Hematopoietic multipotent progenitor cell treated with erythropoietin and hydrocortisone succinate and interleukin-3 and kit ligand, for 4 days (in vitro differentiated cells): ENCODE data around the gene CASQ1.

Experiments used
- DNase-seq: peaks from one replicate; pipeline ENCODE4 v3.0.0-alpha.2; 2015

Gene CASQ1

DNA sequence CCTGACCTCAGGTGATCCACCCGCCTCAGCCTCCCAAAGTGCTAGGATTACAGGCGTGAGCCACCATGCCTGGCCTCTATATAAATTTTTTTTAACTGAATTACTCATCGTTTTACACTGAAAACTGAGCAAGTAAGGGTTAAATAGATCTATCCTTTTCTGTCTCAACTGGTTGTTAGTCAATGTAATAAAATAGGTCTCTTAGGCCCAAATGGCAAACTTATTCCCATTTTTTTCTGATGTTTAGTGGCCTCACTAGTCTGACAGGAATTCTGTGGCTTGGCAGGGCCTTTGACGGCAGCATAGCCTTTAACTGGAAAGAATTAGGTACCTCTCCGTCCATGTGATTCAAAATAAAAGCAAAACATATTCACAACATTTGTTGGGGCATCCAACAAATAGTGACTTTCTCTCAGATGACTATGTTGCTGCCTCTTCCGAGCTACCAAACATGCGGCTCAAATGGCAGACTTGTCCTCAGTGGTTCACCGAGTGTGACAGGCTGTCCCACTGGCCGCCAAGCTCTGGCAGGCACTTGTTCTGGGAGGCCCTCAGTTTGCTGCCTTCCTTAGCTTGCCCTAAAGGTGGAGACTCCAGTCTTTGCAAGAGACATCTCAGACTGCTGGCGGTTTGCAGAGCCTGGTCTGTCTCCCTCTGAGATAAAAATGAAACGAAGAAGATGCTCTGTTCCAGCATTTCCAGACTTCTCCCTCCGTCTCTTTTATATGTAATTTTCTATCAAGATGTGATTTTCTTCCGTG is 21.6 kb upstream of the CASQ1 start:
- peak; percentile 21 for DNase-seq

- DNase-seq: peak; percentile 77
Observed at GRCh38 chr1:160169553-160170399, 20.6 kb upstream of the CASQ1 start.

- DNase-seq: no peak
Observed at GRCh38 chr1:160171354-160171753, 19.0 kb upstream of the CASQ1 start.

GRCh38 chr1:160171980-160172379 is 18.4 kb upstream of the CASQ1 start:
- no peak for DNase-seq

GRCh38 chr1:160177231-160177630 is 13.1 kb upstream of the CASQ1 start:
- peak; percentile 39 for DNase-seq

GRCh38 chr1:160177667-160178066 is 12.7 kb upstream of the CASQ1 start:
- DNase-seq: no peak

- no peak for DNase-seq
Observed at GRCh38 chr1:160178731-160179130, 11.6 kb upstream of the CASQ1 start.

DNA sequence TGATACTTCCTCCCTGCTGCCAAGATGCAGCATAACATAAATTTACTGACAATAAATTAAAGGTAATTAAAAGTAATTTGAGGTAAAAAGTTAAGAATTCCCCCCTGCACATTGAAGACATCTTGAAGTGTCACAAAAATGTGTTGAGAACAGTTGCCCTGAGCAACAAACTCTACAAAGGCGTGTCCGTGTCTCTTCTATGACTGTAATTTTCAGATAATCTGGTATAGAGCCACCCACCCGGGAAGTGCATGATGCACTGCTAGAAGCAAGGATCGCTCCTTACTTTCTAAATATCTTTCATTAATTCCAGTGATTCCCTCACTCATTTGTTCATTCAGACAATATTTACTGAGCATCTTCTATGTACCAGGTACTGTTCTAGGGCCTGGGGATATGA is 11.0 kb upstream of the CASQ1 start:
- DNase-seq: peak; percentile 20

DNA sequence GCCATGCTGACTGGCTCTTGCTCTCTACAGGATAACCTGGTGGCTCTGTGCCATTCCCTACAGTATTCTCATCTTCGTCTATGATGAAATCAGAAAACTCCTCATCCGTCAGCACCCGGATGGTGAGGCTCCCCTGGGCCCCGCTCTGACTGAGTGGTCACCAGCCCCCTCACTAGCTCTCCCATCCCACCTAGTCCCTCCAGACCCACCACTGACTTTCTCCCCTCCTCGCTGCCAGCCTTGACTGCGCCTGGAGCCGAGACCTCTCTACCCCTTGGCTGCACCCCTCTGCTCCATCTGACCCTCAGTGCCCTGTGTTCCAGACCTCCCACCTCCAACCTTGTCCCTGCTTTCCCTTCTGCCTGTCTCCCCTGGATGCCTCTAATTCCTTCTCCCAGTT is 4.1 kb upstream of the CASQ1 start:
- DNase-seq: no peak

GRCh38 chr1:160186729-160187128 is 3.6 kb upstream of the CASQ1 start:
- no peak for DNase-seq

DNA sequence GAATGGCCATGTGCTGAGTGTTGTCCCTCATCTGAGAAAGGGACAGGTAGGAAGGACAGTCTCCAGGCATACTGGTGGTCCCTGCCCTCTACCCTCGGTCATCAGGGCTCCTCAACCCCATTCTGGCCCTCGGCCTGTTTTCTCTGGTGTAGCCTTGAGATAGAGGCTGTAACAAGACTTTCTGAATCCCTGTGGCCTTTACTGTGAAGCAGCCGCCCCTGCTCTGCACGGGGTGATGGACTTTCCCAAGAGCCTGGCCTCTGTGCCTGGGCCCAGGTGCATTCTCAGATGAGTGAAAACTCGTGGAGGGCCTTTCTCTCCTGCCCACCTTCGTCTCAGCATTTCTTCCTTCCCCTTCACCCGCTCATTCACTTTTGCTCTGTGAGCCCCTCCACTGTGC is 3.0 kb upstream of the CASQ1 start:
- DNase-seq: no peak

- no peak for DNase-seq
Observed at GRCh38 chr1:160188341-160188740, 2.0 kb upstream of the CASQ1 start.

- no peak for DNase-seq
Observed at GRCh38 chr1:160191756-160192155, 1.4 kb downstream of the CASQ1 start.

DNA sequence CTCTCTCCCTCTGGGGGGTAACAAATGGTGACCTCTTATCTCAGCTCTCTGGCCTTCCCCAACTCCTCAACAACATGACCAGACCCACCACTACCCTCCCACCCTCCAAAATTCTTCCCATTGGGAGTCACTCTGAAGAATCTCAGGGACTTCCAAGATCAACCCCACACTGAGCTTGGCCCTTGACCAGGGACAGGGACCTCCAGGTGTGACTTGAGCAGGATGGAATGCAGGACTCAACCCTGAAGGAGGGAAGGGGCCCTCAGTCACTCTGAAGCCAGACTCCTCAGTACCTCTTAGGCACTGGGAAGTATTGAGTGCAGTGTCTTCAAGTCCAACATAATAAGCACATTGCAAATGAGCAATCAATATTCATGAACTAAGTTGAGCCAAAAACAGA is 1.9 kb downstream of the CASQ1 start:
- DNase-seq: no peak

DNA sequence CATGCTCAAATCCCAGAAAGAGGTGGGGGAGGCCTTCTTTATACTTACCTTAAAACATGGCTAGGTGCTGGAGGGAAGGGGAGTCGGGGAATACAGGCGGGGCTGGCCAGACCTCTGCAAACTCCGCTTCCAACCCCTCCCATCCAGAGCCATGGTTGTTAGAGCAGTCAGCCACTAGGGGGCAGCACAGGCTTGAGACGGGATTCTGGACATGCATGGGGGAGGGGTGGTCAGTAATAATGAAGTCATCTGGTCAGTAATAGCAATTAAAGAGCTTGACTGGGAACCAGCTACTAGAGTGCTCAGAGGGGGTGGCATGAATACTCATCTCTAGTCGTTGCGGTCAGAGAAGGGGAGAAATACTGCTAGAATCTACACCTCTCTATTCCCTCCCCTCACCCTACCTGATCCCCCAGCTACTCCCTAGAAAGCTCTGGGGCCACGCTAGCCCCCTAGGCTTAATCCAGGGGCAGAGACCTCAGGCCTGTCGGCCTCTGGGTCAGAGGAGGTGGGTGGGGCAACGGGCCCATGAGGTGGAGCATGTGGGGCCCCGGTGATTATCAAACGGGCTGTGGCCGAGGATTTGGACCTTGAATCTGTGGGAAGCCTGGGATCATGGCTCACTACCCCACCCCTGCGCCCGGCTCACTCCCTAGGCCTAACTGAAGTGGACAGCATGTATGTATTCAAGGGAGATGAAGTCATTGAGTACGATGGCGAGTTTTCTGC is 2.9 kb downstream of the CASQ1 start:
- DNase-seq: peak; percentile 91

- no peak for DNase-seq
Observed at GRCh38 chr1:160193832-160194736, 3.7 kb downstream of the CASQ1 start.

DNA sequence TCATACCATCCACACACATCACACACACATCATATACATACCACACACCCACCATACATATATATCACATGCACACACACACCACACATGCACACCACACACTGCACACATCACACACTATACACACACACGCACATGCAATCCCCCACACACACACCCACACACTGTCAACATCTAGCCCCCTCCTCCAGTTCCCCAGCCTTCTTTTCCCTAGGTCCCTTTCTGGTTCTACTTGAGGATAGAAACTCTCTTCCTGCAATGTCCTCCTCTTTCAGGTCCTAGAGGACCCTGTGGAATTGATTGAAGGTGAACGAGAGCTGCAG is 4.3 kb downstream of the CASQ1 start:
- no peak for DNase-seq

- DNase-seq: no peak
Observed at GRCh38 chr1:160196143-160196542, 5.8 kb downstream of the CASQ1 start.

DNA sequence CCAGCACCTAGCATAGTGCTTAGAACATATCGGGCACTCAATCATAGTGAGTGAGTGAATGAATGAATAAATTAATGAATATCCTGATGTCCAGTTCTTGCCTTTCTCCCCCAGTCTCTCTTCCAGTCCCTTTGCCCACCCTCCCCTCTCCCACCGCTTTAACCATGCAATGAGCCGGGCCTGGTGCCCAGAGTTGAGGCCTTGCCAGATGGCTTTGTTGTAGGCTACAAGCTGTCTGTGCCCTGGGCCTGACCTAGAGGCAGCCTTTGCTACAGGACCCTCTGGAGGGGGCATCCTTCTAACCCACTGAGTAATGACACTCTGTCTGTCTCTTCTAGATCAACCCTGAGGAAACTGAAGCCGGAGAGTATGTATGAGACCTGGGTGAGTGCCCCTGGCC is 6.9 kb downstream of the CASQ1 start:
- DNase-seq: no peak

- DNase-seq: no peak
Observed at GRCh38 chr1:160200786-160201185, 10.4 kb downstream of the CASQ1 start.

DNA sequence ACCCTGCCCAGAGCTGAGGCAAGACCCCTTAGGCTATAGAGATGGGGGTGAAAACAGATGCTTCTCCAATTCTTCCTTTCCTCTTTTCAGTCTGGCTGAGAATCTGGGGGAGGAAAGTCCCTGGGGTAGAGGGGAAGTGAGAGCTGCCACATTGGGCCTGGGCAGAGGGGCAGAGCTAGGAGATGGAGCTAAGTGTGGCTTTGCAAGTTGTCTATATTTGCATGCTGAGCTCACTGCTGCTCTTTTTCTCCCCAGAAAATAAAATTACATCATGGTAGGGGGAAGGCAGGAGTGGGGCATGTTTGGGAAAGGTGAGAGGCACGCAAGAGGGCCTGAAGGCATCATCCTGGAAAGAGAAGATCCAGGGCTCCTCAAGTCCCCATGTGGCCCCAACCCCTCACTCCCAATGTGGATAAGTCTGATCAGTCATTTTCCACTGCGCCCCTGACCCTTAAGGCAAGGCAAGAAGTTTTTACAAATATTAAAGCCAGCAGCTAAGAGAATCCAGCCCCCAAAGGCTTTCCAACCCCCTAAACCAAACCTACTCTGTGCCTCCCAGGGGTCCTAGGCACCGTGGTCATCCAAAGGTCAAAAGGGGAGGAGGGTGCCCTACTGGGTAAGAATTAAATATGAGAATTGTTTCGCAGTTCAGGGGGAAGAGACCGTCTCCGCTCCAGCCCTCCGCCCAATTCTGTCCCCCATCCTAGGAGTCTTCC is 14.3 kb downstream of the CASQ1 start:
- peak; percentile 42 for DNase-seq
